GM10248 (cell line): ENCODE measurements around the gene TMPRSS12.
"Not testable (repeated sequence)": the region's sequence is repeated elsewhere in the genome, so short reads cannot be mapped to it uniquely, and the experiment has no call there.

Experiments used
- CTCF ChIA-PET: fragments of 300-600 bp; sonication (Branson Sonifier 250); formaldehyde crosslinking; extraction: SDS; loops from one replicate; lab custom pipeline; 2021; ENCODE audit warnings: antibody characterized with exemption; lab: Yijun Ruan, JAX
- POLR2A ChIA-PET: fragments of 350-650 bp; sonication (Branson Sonifier 250); formaldehyde crosslinking; extraction: SDS; loops from one replicate; lab custom pipeline; 2020; ENCODE audit warnings: antibody characterized with exemption; lab: Yijun Ruan, JAX
- DNase-seq: peaks from one replicate; pipeline ENCODE4 v3.0.0; 2012; ENCODE audit errors: extremely low spot score
- TF ChIP-seq, protein P1 (sequence below): IDR thresholded peaks from 2 replicates; pipeline ENCODE4 v1.5.1; 2012; ENCODE audit warnings: mild to moderate bottlenecking, low read depth; ENCODE audit errors: extremely low read depth, missing control alignments, control extremely low read depth

The TMPRSS12 gene

DNA sequence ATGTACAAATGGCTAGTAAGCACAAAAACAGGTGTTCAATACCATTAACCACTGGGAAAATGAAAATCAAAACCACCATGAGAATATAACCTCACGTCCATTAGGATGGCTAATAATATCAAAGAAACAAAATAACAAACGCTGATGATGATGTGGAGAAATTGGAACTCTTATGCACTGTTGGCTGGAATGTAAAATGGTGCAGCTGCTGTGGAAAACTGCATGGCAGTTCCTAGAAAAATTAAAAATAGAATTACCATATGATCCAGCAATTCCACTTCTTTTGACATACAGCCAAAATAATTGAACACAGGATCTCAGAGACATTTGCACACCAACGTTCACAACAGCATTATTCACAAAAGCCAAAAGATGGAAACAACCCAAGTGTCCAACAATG is 51.5 kb downstream of the TMPRSS12 start:
- TF ChIP-seq, protein P1, sequence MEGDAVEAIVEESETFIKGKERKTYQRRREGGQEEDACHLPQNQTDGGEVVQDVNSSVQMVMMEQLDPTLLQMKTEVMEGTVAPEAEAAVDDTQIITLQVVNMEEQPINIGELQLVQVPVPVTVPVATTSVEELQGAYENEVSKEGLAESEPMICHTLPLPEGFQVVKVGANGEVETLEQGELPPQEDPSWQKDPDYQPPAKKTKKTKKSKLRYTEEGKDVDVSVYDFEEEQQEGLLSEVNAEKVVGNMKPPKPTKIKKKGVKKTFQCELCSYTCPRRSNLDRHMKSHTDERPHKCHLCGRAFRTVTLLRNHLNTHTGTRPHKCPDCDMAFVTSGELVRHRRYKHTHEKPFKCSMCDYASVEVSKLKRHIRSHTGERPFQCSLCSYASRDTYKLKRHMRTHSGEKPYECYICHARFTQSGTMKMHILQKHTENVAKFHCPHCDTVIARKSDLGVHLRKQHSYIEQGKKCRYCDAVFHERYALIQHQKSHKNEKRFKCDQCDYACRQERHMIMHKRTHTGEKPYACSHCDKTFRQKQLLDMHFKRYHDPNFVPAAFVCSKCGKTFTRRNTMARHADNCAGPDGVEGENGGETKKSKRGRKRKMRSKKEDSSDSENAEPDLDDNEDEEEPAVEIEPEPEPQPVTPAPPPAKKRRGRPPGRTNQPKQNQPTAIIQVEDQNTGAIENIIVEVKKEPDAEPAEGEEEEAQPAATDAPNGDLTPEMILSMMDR, result no peak
- ChIA-PET POLR2A (no interaction called here), CTCF (no interaction called here)
- DNase-seq, result no peak

DNA sequence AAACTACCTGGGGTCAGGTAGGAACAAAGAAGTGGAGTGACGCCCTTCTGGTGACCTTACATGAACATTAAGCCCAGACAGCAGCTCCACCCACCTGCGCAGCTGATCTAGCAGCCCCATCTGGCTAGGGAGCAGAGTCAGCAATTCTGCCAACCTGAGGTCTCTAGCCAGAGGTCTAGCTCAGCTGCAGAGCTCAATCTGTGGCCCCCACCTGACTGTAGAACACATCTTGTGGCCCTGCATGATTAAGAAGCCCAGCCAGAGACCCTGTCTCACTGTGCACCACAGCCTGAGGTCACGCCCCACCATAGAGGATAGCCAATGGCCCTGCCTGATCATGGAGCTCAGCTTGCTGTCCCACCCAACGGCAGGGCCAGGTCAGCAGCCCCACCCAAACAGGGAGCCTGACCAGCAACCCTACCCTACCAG is 59.0 kb downstream of the TMPRSS12 start:
- no peak for DNase-seq
- ChIA-PET POLR2A (no interaction called here), CTCF (interaction anchor here (0.9 kb wide), 1 partner anchor 13 kb away, joined by 4 read pairs; no protein-coding TSS in a partner anchor)
- TF ChIP-seq, protein P1, result no peak

DNA sequence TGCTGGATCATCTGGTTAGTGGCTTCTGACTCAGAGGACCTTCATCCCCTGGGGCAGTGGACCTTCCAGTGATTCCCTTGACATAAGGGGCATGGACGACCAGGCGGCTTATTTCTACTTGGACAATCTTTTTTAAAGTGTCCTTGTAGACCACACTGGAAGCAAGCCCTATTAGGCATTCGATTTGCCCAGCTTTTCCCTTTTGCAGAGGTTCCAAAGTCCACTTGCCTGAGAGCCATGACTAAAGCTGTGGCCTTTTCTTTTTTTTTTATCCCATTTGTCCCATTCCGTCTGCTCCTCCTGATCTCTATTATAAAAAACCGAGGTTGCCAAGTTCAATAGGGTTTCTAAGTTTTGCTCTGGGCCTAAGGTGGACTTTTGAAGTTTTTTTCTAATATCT is 65.8 kb downstream of the TMPRSS12 start:
- POLR2A ChIA-PET, DNase-seq, CTCF ChIA-PET: not testable (repeated sequence)

DNA sequence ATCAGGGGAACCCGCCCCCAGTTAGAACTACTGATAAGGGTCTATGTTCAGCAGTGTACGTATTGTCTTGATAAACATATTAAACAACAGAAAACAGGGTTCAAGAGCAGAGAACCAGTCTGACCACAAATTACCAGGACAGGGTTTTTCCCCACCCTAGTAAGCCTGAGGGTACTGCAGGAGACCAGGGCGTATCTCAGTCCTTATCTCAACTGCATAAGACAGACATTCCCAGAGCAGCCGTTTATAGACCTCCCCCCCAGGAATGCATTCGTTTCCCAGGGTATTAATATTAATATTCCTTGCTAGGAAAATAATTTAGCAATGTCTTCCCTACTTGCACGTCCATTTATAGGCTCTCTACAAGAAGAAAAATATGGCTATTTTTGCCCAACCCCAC is 69.6 kb downstream of the TMPRSS12 start:
- DNase-seq, POLR2A ChIA-PET: not testable (repeated sequence)
- CTCF ChIA-PET, result interaction anchor here (1.5 kb wide), 1 partner anchor 18 kb away, joined by 3 read pairs; no protein-coding TSS in a partner anchor

DNA sequence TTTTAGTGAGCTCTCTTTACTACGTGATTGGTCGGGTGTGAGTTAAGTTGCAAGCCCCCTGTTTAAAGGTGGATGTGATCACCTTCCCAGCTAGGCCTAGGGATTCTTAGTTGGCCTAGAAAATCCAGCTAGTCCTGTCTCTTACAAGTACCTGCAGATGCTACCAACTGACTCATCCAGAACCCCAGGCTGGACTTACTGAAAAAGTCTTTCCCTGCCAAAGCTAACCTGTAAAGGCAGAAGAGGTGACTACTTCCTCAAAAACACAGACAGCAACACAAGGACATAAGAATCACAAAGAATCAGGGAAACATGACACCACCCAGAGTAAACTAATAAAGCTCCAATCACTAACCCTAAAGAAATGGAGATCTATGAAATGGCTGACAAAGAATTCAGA is 70.5 kb downstream of the TMPRSS12 start:
- CTCF ChIA-PET, result interaction anchor here (1.5 kb wide), 1 partner anchor 17 kb away, joined by 3 read pairs; no protein-coding TSS in a partner anchor
- no peak for DNase-seq
- TF ChIP-seq, protein P1, result no peak
- POLR2A ChIA-PET, result no interaction called here

DNA sequence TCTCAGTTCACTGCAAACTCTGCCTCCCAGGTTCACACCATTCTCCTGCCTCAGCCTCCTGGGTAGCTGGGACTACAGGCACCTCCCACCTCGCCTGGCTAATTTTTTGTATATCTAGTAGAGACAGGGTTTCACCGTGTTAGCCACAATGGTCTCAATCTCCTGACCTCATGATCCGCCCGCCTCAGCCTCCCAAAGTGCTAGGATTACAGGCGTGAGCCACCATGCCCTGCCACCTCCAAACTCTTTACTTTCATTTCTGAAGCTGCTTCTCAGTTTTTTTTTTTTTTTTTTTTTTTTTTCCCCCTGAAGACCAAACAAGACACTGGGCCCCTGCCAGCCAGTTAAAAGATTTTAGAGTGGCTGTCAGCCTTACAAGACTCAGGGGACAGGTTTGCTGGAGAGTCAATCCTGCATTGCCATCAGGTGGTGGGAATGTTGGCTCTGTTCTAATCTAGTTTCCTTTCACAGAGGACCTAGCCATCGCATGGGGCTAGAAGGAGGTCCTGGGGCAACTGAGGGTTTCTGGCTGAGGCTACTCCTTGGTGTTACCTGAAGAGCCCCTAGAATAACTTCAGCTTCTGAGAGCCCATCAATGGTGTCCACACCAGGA is 72.3 kb downstream of the TMPRSS12 start:
- TF ChIP-seq, protein P1, result no peak
- CTCF ChIA-PET, result interaction anchor here (1.0 kb wide), 1 partner anchor 15 kb away, joined by 3 read pairs; no protein-coding TSS in a partner anchor
- POLR2A ChIA-PET, result interaction anchor here (0.6 kb wide), 1 partner anchor 137 kb away, joined by 6 read pairs; no protein-coding TSS in a partner anchor
- DNase-seq, result no peak

DNA sequence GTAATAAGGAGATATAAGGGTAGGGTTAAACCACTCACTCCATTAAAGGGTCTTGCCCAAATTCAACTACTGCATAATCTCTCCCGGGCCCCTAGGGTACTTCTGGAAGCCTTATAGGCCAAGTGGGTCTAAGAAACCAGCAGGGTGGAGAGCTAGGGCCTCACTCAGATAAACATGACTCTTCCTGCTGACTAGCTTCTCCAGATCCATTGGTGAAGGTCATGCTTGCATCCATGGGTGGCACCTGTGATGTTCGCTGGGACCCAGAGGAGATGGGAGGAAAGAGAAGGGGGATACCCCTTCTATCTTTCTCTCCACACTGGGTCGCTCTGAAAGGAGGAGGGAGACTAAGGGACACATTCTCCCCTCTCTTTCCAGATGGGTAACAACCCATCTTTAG is 73.6 kb downstream of the TMPRSS12 start:
- POLR2A ChIA-PET, result no interaction called here
- TF ChIP-seq, protein P1, result no peak
- CTCF ChIA-PET, result no interaction called here
- DNase-seq, result no peak
